CMK (cell line): ENCODE data around the gene CRNN.

Source experiments
- DNase-seq: peaks from one replicate; pipeline ENCODE4 v3.0.0-alpha.2; 2010; ENCODE audit warnings: low read depth

Gene CRNN

DNA sequence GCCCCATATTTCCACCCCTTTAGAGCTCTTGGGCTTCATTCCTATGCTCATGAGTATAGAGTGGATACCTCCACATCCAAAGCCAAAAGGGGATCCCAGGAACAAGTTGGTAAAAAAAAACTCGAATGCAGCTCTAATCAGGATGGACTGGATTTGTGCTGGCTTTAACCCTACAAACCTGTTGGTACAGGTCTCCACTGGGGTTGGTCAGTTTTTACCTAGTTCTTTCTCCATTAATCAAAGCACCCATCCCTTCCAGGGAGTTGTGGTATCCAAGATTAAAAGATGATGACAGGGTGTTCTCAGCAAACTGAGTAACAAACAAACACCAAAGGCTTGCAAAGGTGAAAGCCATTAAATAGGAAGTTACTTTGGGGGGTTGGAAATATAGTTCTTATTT is 5.9 kb upstream of the CRNN start:
- no peak for DNase-seq

DNA sequence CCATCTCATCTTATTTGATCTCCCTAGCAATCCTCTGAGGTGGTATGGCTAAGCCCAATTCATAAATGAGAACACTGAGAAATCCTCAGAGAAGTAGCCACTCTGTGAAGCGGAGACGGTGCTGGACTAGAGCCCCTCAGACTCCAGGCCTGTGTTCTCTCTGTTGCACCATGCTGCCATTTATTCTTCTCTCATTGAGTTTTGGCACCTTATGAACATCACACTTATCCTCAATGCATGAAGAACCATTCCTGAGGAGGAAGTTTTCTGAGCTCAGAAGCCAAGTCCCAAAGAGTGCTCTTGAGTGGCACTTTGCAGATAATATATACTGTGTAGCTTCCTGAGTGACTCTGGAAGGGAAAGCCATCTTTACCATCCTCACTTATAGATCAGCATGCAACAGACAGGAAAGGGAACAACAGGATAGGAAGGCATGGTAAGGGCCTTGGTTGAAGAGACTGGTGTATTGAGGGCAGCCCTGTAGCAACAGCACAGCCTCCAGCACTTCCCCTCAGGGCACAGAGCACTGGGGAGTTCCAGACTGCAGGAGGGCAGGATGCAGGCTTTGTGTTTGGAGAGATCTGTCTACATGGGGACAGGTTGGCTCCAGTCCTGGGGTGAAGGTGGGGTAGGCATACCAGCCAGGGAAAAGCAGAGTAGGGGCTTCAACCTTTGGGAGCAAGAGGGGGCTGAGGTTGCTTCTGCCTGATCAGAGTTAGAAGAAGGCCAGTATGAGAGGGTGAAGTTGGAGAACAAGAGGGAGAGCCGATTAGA is 1.6 kb upstream of the CRNN start:
- no peak for DNase-seq

- no peak for DNase-seq
These were observed 1.3 kb downstream of the CRNN start for GRCh38 chr1:152412756-152413155.

- no peak for DNase-seq
These were observed 2.9 kb downstream of the CRNN start for GRCh38 chr1:152411134-152411533.

DNA sequence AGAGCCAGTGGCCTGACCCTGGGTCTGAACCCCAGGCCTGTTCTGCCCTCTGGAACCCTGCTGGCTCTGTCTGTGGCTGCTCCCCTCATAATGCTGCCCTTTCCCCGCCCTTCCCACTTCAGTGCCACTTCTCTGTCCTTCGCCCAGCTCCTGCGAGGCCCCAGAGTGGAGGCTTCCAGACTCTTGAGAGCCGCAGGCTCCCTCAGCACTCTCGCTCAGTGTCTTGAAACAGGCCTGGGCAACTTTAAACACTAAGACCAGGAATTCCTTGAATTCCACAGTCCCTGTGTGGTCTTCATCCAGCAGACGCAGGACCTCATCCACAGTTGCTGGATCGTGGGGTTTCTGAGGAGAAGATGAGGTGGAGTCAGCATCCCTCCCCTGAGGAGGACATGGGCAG is 3.5 kb downstream of the CRNN start:
- no peak for DNase-seq

GRCh38 chr1:152410028-152410427 is 4.0 kb downstream of the CRNN start:
- no peak for DNase-seq

DNA sequence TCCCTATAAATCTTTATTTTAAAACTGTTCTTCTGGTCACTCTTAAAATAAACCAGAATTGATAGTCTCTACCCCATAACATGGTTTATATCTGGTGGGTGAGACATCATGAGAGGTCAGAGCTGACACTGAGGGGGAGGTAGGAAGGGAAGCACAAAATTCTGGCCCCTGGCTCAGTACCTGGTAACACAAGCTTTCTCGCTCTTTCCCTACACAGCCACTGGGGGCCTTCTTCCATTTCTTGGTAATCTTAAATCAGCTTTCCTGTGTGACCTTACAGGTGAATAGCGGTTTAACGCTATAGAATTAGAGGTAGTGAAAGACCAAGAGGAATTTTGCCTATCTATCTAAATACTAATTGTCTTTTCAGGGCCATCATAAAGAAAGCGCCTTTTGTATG is 5.4 kb downstream of the CRNN start:
- DNase-seq, result no peak

GRCh38 chr1:152398812-152399698 is 15.0 kb downstream of the CRNN start:
- DNase-seq, result no peak

DNA sequence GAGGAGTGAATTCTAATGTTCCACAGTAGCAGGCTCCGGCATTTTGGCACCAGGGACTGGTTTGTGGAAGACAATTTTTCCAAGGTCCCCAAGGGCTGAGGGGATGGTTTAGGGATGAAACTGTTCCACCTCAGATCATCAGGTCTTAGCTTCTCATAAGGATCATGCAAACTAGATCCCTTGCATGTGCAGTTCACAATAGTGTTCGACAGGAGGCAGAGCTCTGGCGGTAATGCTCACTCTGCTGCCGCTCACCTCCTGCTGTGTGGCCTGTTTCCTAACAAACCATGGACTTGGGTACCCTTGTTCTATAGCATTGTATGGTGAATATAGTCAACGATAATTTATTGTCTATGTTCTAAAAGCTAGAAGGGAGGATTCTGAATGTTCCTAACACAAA is 16.6 kb downstream of the CRNN start:
- no peak for DNase-seq

DNA sequence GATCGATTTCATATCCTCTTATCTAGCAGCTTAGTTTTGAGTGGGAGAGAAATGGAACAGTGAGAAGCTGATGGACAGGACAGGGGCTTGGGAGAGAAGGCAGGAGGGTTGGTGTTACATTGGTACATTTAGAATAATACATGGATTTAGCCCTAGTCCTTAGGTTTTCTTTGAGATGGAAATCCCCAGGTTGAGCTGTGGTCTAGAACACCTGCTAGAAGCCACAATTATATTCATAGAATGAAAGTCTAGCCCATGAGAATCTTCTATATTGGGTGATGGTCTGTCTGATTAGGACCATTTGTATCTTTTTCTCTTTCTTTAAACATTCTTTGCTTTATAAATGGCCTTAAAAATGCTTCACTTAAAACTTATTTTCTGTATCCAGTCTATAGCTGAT is 19.9 kb downstream of the CRNN start:
- no peak for DNase-seq

GRCh38 chr1:152392909-152393308 is 21.2 kb downstream of the CRNN start:
- no peak for DNase-seq

DNA sequence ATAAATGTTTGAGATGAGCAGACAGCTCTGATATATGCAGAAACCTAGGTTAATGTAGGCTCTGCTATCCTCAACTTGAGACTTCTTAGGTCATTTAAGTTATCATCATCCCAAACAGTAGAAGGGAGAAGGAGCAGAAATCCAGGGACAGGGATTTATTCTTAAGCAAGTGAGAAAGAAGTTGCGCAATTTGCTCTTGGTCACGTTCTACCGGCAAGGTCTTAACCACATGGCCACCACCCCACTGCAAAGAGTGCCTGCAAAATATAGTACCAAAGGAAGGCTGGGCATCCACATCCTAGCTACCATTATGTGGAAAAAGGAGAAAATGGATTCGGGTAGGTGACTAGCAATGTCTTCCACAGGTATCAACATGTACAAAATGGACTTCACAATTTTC is 25.2 kb downstream of the CRNN start:
- DNase-seq, result no peak

- no peak for DNase-seq
These were observed 27.1 kb downstream of the CRNN start for GRCh38 chr1:152386940-152387339.

GRCh38 chr1:152380932-152381331 is 33.1 kb downstream of the CRNN start:
- no peak for DNase-seq

GRCh38 chr1:152374451-152374850 is 39.6 kb downstream of the CRNN start:
- no peak for DNase-seq

DNA sequence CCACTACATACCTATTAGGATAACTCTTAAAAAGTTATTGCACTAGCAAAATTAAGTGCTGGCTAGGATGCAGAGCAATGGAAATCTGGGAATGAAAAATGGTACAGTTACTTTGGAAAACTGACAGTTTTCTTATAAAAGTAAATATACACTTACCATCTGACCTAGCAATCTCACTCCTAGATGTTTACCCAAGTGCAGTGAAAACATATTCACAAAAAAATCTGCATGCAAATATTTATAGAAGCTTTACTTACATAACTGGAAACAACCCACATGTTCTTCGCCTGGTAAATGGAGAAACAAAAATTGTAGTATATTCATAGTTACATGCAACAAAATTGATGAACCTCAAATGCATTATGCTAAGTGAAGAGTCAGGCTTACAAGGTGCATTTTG is 41.4 kb downstream of the CRNN start:
- no peak for DNase-seq

- DNase-seq, result no peak
These were observed 46.6 kb downstream of the CRNN start for GRCh38 chr1:152367436-152367835.

- no peak for DNase-seq
These were observed 54.2 kb downstream of the CRNN start, which contains the start of gene FLG2 for GRCh38 chr1:152359906-152360305. TSS of gene FLG2 (minus strand) at chr1:152360006. CDS start at chr1:152358884, 1,122 bp downstream.
